GM21381 (cell line): Measurements from ENCODE around the gene SLC22A25.
"Not testable (repeated sequence)": the region's sequence is repeated elsewhere in the genome, so short reads cannot be mapped to it uniquely, and the experiment has no call there.

Experiments
- ATAC-seq: cut with Tn5 transposase; IDR thresholded peaks from one replicate; pipeline ENCODE4 v1.9.1; 2021; ENCODE audit warnings: mild to moderate bottlenecking, moderate library complexity; ENCODE audit not compliant: unreplicated experiment

The SLC22A25 gene

GRCh38 chr11:63243533-63243932 lies at the start of gene SLC22A25:
Gene SLC22A25, minus strand, starts transcription at chr11:63243599. Its CDS starts 13,947 bp downstream, at chr11:63229652.
- ATAC-seq, result no peak

- ATAC-seq, result no peak
Observed at GRCh38 chr11:63290285-63290684, 46.9 kb upstream of the SLC22A25 start.

GRCh38 chr11:63289658-63290057 lies 46.3 kb upstream of the SLC22A25 start:
- ATAC-seq, result no peak

- no peak for ATAC-seq
Observed at GRCh38 chr11:63282579-63282978, 39.2 kb upstream of the SLC22A25 start.

- ATAC-seq, result no peak
Observed at GRCh38 chr11:63280920-63281319, 37.5 kb upstream of the SLC22A25 start.

GRCh38 chr11:63277345-63277943 lies 34.0 kb upstream of the SLC22A25 start:
- no peak for ATAC-seq

GRCh38 chr11:63274776-63275175 lies 31.4 kb upstream of the SLC22A25 start:
- ATAC-seq, result no peak

GRCh38 chr11:63273685-63274084 lies 30.3 kb upstream of the SLC22A25 start:
- no peak for ATAC-seq

GRCh38 chr11:63262547-63262946 lies 19.1 kb upstream of the SLC22A25 start:
- ATAC-seq, result no peak

- ATAC-seq, result no peak
Observed at GRCh38 chr11:63251312-63251711, 7.9 kb upstream of the SLC22A25 start.

GRCh38 chr11:63250162-63251050 lies 7.0 kb upstream of the SLC22A25 start:
- no peak for ATAC-seq

- ATAC-seq, result no peak
Observed at GRCh38 chr11:63248966-63249365, 5.6 kb upstream of the SLC22A25 start.

GRCh38 chr11:63247237-63248002 lies 4.0 kb upstream of the SLC22A25 start:
- ATAC-seq, result not testable (repeated sequence)

GRCh38 chr11:63246045-63246444 lies 2.6 kb upstream of the SLC22A25 start:
- no peak for ATAC-seq

- ATAC-seq, result no peak
Observed at GRCh38 chr11:63244862-63245261, 1.5 kb upstream of the SLC22A25 start.

- no peak for ATAC-seq
Observed at GRCh38 chr11:63242089-63242781, 1.2 kb downstream of the SLC22A25 start.

- no peak for ATAC-seq
Observed at GRCh38 chr11:63240791-63241379, 2.5 kb downstream of the SLC22A25 start.

GRCh38 chr11:63240098-63240497 lies 3.3 kb downstream of the SLC22A25 start:
- ATAC-seq, result no peak

- no peak for ATAC-seq
Observed at GRCh38 chr11:63239254-63239653, 4.1 kb downstream of the SLC22A25 start.

GRCh38 chr11:63237413-63237812 lies 6.0 kb downstream of the SLC22A25 start:
- ATAC-seq, result no peak
